Neural cell (in vitro differentiated cells): ENCODE data around the gene NFS1. TPM values are rescaled to one million over a fixed set of nuclear protein-coding genes. Genes with fewer than 3 reads are reported as not detected.

Source experiments
- H2AFZ ChIP-seq: fragments of 200-600, 300-800 bp; sonication (generic), shearing (Covaris generic); 2 replicates; pipeline ENCODE4 v1.6.0; 2014; ENCODE audit warnings: low read depth, mild to moderate bottlenecking, antibody characterized with exemption, low read length, moderate library complexity
- H3F3A ChIP-seq: fragments of 200-600 bp; shearing (Covaris generic); 2 replicates; pipeline ENCODE4 v1.6.1; 2016; ENCODE audit warnings: mild to moderate bottlenecking, moderate library complexity, mixed read lengths, antibody characterized with exemption, low read length; ENCODE audit not compliant: insufficient read depth, poor library complexity, severe bottlenecking
- H3K27ac ChIP-seq: fragments of 200-600, 300-800 bp; sonication (generic), shearing (Covaris generic); 2 replicates; pipeline ENCODE4 v1.5.1; 2014; ENCODE audit warnings: mild to moderate bottlenecking, low read length, moderate library complexity
- H3K27me3 ChIP-seq: fragments of 300-800, 200-600 bp; sonication (generic), shearing (Covaris generic); 2 replicates; pipeline ENCODE4 v1.6.0; 2014; ENCODE audit warnings: mild to moderate bottlenecking, low read depth, low read length, moderate library complexity; ENCODE audit not compliant: insufficient read depth
- H3K36me3 ChIP-seq: fragments of 300-800, 200-600 bp; sonication (generic), shearing (Covaris generic); 2 replicates; pipeline ENCODE4 v1.5.1; 2014; ENCODE audit warnings: mild to moderate bottlenecking, antibody characterized with exemption, low read length, moderate library complexity; ENCODE audit not compliant: insufficient read depth
- H3K4me2 ChIP-seq: fragments of 300-800, 200-600 bp; sonication (generic), shearing (Covaris generic); 2 replicates; pipeline ENCODE4 v1.6.0; 2014; ENCODE audit warnings: mild to moderate bottlenecking, low read length
- H3K4me3 ChIP-seq: fragments of 300-800, 200-600 bp; sonication (generic), shearing (Covaris generic); 2 replicates; pipeline ENCODE4 v1.5.1; 2014; ENCODE audit warnings: mild to moderate bottlenecking, low read length, moderate library complexity
- H3K79me2 ChIP-seq: fragments of 200-600 bp; shearing (Covaris generic); replicated peaks from 2 replicates; pipeline ENCODE4 v1.6.0; 2014; ENCODE audit warnings: mild to moderate bottlenecking, low read length, moderate library complexity; ENCODE audit not compliant: insufficient read depth
- H3K9ac ChIP-seq: fragments of 300-800, 200-600 bp; sonication (generic), shearing (Covaris generic); 2 replicates; pipeline ENCODE4 v1.6.1; 2016; ENCODE audit warnings: mild to moderate bottlenecking, low read length, mixed read lengths
- H3K9me2 ChIP-seq: fragments of 200-600 bp; shearing (Covaris generic); 2 replicates; pipeline ENCODE4 v1.6.1; 2016; ENCODE audit warnings: mild to moderate bottlenecking, low read length, mixed read lengths; ENCODE audit not compliant: insufficient read depth
- H3K9me3 ChIP-seq: fragments of 200-600, 300-800 bp; sonication (generic), shearing (Covaris generic); 2 replicates; pipeline ENCODE4 v1.6.1; 2016; ENCODE audit warnings: mild to moderate bottlenecking, mixed run types, low read length, moderate library complexity, mixed read lengths
- H4K20me1 ChIP-seq: fragments of 200-600 bp; shearing (Covaris generic); 2 replicates; pipeline ENCODE4 v1.6.1; 2016; ENCODE audit warnings: mild to moderate bottlenecking, mixed run types; ENCODE audit not compliant: insufficient read depth
- EP300 ChIP-seq: fragments of 450-650 bp; conservative IDR thresholded peaks from 2 replicates; pipeline ENCODE4 v1.6.1; 2014; ENCODE audit warnings: antibody characterized with exemption, mild to moderate bottlenecking, moderate library complexity; ENCODE audit not compliant: poor library complexity, severe bottlenecking
- EZH2 ChIP-seq: fragments of 200-600, 300-800 bp; shearing (Covaris generic), sonication (generic); IDR thresholded peaks from 2 replicates; pipeline ENCODE4 v1.6.1; 2014; ENCODE audit warnings: antibody characterized with exemption, low read length, borderline replicate concordance, mild to moderate bottlenecking; ENCODE audit not compliant: insufficient read depth, poor library complexity, severe bottlenecking
- MXI1 ChIP-seq: fragments of 450-650 bp; conservative IDR thresholded peaks from 2 replicates; pipeline ENCODE4 v1.6.1; 2014; ENCODE audit warnings: antibody characterized with exemption, mild to moderate bottlenecking; ENCODE audit not compliant: poor library complexity, severe bottlenecking
- POLR2AphosphoS5 ChIP-seq: IDR thresholded peaks from 2 replicates; pipeline ENCODE4 v1.6.1; 2012
- RAD21 ChIP-seq: fragments of 450-650 bp; conservative IDR thresholded peaks from 2 replicates; pipeline ENCODE4 v1.6.1; 2014; ENCODE audit warnings: antibody characterized with exemption, mild to moderate bottlenecking, moderate library complexity
- SMC3 ChIP-seq: fragments of 450-650 bp; conservative IDR thresholded peaks from 2 replicates; pipeline ENCODE4 v1.6.1; 2014; ENCODE audit warnings: antibody characterized with exemption, mild to moderate bottlenecking, moderate library complexity; ENCODE audit not compliant: poor library complexity
- TAF1 ChIP-seq: IDR thresholded peaks from 2 replicates; pipeline ENCODE4 v1.6.1; 2012; ENCODE audit warnings: low read depth
- polyA plus RNA-seq: library from polyadenylated mRNA; depleted of rRNA; stranded (reverse); fragments of >200 nt; gene quantifications from 2 replicates; pipeline ENCODE4 v1.2.3, GENCODE V29; 2014
- TF ChIP-seq, protein P1 (sequence below): IDR thresholded peaks from 2 replicates; pipeline ENCODE4 v1.6.1; 2012; ENCODE audit warnings: borderline replicate concordance
- TF ChIP-seq, protein P2 (sequence below): fragments of 450-650 bp; IDR thresholded peaks from 2 replicates; pipeline ENCODE4 v1.5.1; 2014; ENCODE audit warnings: antibody characterized with exemption, mild to moderate bottlenecking, moderate library complexity; ENCODE audit not compliant: poor library complexity, severe bottlenecking

Gene NFS1
- polyA plus RNA-seq, 1 donor from 2014 or later, result 55.2 TPM

DNA sequence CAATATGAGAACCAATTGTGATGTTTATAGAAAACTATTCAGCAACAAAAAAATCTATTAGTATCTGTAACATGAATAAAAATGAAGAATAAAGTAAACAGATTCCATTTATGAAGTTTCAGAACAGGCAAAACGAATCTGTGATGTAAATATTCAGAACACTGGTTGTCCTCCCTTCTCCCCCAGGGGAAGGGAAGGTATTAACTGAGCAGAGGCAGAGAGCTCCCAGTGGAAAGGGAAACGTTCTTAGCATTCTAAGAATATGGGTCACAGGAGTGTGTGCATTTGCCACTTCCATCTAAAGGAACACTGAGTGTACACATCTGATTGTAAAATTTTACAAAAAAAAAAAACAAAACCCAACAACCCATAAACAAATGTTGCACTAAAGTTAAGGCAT, 60.4 kb downstream of the NFS1 start:
- Histone ChIP-seq H3F3A (peaks cover 4% of the 10 kb centered on the region), H3K27me3 (no peaks in the 10 kb centered on the region), H3K36me3 (no peaks in the 10 kb centered on the region), H3K9me3 (no peaks in the 10 kb centered on the region), H3K27ac (no peak overlapping the region), H2AFZ (no peak overlapping the region), H3K9ac (no peak overlapping the region), H3K4me3 (no peak overlapping the region), H4K20me1 (no peaks in the 10 kb centered on the region), H3K9me2 (no peaks in the 10 kb centered on the region), H3K4me2 (no peak overlapping the region), H3K79me2 (peaks cover 67% of the 10 kb centered on the region)
- TF ChIP-seq RAD21, result no peak
- TF ChIP-seq POLR2AphosphoS5, result no peak
- no peak for TF ChIP-seq EP300
- no peak for TF ChIP-seq MXI1
- TF ChIP-seq TAF1, result no peak
- TF ChIP-seq, protein P1, sequence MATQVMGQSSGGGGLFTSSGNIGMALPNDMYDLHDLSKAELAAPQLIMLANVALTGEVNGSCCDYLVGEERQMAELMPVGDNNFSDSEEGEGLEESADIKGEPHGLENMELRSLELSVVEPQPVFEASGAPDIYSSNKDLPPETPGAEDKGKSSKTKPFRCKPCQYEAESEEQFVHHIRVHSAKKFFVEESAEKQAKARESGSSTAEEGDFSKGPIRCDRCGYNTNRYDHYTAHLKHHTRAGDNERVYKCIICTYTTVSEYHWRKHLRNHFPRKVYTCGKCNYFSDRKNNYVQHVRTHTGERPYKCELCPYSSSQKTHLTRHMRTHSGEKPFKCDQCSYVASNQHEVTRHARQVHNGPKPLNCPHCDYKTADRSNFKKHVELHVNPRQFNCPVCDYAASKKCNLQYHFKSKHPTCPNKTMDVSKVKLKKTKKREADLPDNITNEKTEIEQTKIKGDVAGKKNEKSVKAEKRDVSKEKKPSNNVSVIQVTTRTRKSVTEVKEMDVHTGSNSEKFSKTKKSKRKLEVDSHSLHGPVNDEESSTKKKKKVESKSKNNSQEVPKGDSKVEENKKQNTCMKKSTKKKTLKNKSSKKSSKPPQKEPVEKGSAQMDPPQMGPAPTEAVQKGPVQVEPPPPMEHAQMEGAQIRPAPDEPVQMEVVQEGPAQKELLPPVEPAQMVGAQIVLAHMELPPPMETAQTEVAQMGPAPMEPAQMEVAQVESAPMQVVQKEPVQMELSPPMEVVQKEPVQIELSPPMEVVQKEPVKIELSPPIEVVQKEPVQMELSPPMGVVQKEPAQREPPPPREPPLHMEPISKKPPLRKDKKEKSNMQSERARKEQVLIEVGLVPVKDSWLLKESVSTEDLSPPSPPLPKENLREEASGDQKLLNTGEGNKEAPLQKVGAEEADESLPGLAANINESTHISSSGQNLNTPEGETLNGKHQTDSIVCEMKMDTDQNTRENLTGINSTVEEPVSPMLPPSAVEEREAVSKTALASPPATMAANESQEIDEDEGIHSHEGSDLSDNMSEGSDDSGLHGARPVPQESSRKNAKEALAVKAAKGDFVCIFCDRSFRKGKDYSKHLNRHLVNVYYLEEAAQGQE, result no peak
- no peak for TF ChIP-seq EZH2
- TF ChIP-seq, protein P2, sequence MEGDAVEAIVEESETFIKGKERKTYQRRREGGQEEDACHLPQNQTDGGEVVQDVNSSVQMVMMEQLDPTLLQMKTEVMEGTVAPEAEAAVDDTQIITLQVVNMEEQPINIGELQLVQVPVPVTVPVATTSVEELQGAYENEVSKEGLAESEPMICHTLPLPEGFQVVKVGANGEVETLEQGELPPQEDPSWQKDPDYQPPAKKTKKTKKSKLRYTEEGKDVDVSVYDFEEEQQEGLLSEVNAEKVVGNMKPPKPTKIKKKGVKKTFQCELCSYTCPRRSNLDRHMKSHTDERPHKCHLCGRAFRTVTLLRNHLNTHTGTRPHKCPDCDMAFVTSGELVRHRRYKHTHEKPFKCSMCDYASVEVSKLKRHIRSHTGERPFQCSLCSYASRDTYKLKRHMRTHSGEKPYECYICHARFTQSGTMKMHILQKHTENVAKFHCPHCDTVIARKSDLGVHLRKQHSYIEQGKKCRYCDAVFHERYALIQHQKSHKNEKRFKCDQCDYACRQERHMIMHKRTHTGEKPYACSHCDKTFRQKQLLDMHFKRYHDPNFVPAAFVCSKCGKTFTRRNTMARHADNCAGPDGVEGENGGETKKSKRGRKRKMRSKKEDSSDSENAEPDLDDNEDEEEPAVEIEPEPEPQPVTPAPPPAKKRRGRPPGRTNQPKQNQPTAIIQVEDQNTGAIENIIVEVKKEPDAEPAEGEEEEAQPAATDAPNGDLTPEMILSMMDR, result no peak

DNA sequence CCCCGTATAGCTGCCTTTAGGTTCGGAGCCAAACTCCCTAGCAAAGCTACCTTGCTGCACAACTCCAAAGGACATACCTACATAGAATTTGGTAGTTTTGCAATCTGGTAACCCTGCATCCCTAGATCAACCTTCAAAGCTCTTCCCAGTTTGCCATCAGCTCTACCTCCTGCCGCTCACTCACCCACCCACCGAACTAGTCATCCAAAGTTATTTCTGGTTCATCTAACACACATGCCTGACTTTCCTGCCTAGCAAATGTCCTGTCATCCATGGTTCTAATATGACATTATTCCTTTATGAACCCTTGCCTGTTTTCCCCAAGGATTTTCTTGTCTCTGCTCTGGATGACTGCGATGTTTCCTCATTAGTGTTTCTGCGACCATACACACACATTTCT, 61.9 kb downstream of the NFS1 start:
- H3F3A ChIP-seq, result peaks cover 4% of the 10 kb centered on the region
- TF ChIP-seq POLR2AphosphoS5 (no peak), TAF1 (no peak), EZH2 (no peak)
- no peaks in the 10 kb centered on the region for H3K27me3 ChIP-seq
- no peak overlapping the region for H3K4me3 ChIP-seq
- peaks cover 63% of the 10 kb centered on the region for H3K79me2 ChIP-seq
- no peak overlapping the region for H3K4me2 ChIP-seq
- H2AFZ ChIP-seq, result no peak overlapping the region
- no peak overlapping the region for H3K9ac ChIP-seq
- H3K9me2 ChIP-seq, result no peaks in the 10 kb centered on the region
- no peaks in the 10 kb centered on the region for H3K36me3 ChIP-seq
- no peaks in the 10 kb centered on the region for H3K9me3 ChIP-seq
- no peak overlapping the region for H3K27ac ChIP-seq
- no peaks in the 10 kb centered on the region for H4K20me1 ChIP-seq

DNA sequence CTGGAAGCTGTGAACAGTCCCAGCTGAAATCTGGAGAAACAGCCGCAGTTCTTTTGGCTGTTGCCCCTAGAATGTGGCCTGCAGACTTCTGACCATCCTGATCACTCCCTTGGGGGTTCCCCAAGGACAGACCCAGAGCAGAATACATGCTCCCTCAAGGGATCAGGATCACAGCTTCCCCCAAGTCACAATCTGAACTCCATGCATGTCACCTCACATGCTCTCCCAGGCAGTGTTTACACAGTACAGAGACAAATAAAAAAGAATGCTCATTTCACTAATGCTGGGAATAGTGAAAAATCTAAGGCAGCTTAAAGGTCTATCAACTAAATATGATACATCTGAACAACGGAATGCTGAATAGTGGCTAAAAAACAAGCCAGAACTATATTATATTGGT, 63.1 kb downstream of the NFS1 start:
- Histone ChIP-seq H3K79me2 (peaks cover 60% of the 10 kb centered on the region), H3F3A (no peaks in the 10 kb centered on the region), H3K9me2 (no peaks in the 10 kb centered on the region), H3K9ac (no peak overlapping the region), H4K20me1 (no peaks in the 10 kb centered on the region), H3K4me3 (no peak overlapping the region), H3K27ac (no peak overlapping the region), H2AFZ (no peak overlapping the region), H3K36me3 (no peaks in the 10 kb centered on the region), H3K9me3 (no peaks in the 10 kb centered on the region), H3K4me2 (no peak overlapping the region), H3K27me3 (no peaks in the 10 kb centered on the region)
- TF ChIP-seq EZH2 (no peak), POLR2AphosphoS5 (no peak), MXI1 (no peak), EP300 (no peak), SMC3 (no peak), RAD21 (no peak)
- TF ChIP-seq, protein P2, result no peak
- TF ChIP-seq, protein P1, result no peak
